Measurements from ENCODE around the gene MCM6.

GRCh38 chr2:135826544-135826943 is 49.7 kb downstream of the MCM6 start:
- TF ChIP-seq EZH2 (IDR thresholded peaks at IDR 0.05; ENCODE audit: insufficient read depth, poor library complexity, severe bottlenecking) = no peak
- TF ChIP-seq EZH2phosphoT487 (IDR thresholded peaks at IDR 0.05; ENCODE audit: insufficient read depth, low read depth) = no peak
